GM18505 (cell line): ENCODE results near the gene ZBTB46.
A peak's percentile ranks its signal among the peaks of the same experiment; 100 is the strongest.

Experiments used
- ATAC-seq: cut with Tn5 transposase; IDR thresholded peaks from one replicate; pipeline ENCODE4 v1.9.1; 2021; ENCODE audit not compliant: unreplicated experiment
- POLR2A ChIP-seq: IDR thresholded peaks from 4 replicates; pipeline ENCODE4 v1.6.1; 2011; ENCODE audit warnings: borderline replicate concordance; ENCODE audit not compliant: insufficient read depth, insufficient read length; ENCODE audit errors: extremely low read depth

ZBTB46 gene

DNA sequence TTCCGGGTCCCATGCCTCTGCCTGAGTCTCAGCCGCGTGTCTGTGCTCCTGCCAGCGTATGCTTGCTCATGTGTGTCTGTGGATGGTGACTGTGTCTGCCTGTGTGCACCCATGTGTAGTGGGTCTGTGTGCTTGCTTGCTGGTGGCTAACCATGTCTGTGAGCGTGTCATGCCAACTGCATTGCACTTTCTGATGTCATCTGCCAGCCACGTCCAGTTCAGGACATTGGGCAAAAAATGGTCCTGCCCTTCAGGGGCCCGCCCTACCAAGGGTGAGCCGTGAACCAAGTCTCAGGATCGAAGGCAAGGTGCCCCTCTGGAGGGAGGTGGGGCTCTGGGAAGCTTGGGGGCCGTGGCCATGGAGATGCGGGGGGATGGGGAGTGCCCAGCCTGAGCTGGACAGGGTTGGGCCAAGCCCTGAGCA lies 9.4 kb upstream of the ZBTB46 start:
- TF ChIP-seq POLR2A = no peak
- ATAC-seq = no peak

GRCh38 chr20:63839620-63840019 lies 8.6 kb upstream of the ZBTB46 start:
- no peak for ATAC-seq
- TF ChIP-seq POLR2A = no peak

GRCh38 chr20:63837479-63837878 lies 6.4 kb upstream of the ZBTB46 start:
- no peak for ATAC-seq
- no peak for TF ChIP-seq POLR2A

- ATAC-seq = no peak
- TF ChIP-seq POLR2A = no peak
Measured at GRCh38 chr20:63836458-63837344, 5.6 kb upstream of the ZBTB46 start.

- no peak for ATAC-seq
- TF ChIP-seq POLR2A = no peak
Measured at GRCh38 chr20:63835021-63835858, 4.2 kb upstream of the ZBTB46 start.

GRCh38 chr20:63834491-63834880 lies 3.4 kb upstream of the ZBTB46 start:
- no peak for ATAC-seq
- no peak for TF ChIP-seq POLR2A

DNA sequence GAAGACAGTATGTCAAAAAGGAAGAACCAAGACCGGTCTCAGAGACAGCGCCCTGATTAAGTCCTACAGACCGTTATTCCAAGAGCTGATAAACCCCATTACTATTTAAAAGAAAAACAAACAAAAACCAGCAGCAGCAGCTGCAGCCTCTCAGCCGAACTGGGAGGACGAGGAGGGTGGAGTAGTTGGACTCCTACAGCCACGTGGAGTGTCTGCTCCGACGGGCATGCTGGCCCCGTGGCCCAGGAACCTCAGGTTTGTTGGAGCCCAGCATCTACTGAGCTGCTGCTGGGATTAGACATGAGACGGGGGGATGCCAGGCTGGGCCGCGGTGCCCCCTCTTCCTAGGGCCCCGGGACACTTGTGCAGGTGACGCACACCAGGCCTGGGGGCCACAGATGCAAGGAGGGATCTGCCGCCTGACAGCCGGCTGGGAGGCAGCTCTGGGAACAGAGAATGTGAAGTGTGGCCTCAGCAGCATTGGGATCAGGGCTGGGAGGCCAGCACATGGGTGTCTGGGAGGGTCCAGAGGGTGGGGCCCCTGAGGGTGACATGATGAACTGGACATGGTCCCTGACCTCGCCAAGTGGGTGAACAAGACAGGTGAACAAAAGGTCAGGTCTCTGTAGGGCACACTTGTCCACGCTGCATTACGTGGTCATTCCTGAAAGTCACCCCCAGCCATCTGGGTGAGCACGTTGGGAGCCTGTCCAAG lies 2.9 kb upstream of the ZBTB46 start:
- no peak for ATAC-seq
- TF ChIP-seq POLR2A = no peak

- no peak for ATAC-seq
- no peak for TF ChIP-seq POLR2A
Measured at GRCh38 chr20:63831993-63832686, 1.1 kb upstream of the ZBTB46 start.

- TF ChIP-seq POLR2A = no peak
- peak; percentile 17 for ATAC-seq
Measured at GRCh38 chr20:63831646-63831992, 555 bp upstream of the ZBTB46 start.

- peak; percentile 4 for ATAC-seq
- no peak for TF ChIP-seq POLR2A
Measured at GRCh38 chr20:63829945-63830835, 874 bp downstream of the ZBTB46 start.

- no peak for TF ChIP-seq POLR2A
Measured at GRCh38 chr20:63829603-63829944, 1.5 kb downstream of the ZBTB46 start.

DNA sequence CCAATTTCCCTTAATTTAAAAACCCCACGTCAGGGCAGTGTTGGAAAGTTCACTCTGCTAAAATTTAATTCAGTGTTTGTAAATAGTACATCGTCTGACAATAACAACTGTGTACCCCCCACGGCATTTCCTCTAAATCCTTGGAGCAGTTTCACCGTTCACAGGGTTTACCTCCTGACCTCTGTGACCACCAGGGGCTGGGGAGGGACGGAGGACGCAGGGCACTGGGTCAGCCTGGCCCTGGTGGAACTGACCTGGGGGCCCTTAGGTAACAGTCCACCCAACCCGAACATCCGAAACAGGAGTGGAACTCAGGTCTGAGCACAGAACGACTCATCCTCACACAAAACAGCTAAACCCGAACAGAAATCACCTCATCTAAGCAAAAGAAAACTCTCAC lies 2.1 kb downstream of the ZBTB46 start:
- ATAC-seq = no peak
- no peak for TF ChIP-seq POLR2A

More at GRCh38 chr20:63829603-63829944, 1.5 kb downstream of the ZBTB46 start:
- no peak for ATAC-seq

DNA sequence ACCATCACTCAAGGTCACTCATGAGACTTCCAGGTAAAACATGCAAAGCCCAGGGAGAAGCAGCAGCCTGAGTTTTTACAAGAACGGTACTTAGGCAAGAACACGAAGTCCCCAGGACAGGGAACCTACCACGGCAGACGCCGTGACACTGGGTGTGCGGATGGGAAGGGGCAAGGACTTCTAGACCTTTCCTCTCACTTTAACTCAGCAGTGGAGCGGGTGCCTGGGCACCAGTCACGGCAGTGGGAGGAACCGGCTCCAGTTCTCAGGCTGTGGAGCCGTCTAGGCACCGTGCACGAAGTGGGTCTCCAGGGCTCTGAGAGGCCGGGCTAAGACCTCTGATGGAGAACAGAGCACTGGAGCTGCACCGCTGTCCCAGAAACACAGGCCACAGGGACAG lies 2.5 kb downstream of the ZBTB46 start:
- no peak for TF ChIP-seq POLR2A
- no peak for ATAC-seq

- no peak for TF ChIP-seq POLR2A
- no peak for ATAC-seq
Measured at GRCh38 chr20:63828124-63828523, 2.9 kb downstream of the ZBTB46 start.
